Nephron (organoid): ENCODE results near the gene ELMOD2.
A peak's percentile ranks its signal among the peaks of the same experiment; 100 is the strongest.

ENCODE experiments used
- H3K27ac Mint-ChIP-seq, 3 experiments: 2 replicates each; pipeline ENCODE4 v1.8.0; 2020; ENCODE audit warnings: mixed read lengths in 3 of 3, mild to moderate bottlenecking in 2 of 3, moderate library complexity in 1 of 3
- H3K27me3 Mint-ChIP-seq: 2 replicates; pipeline ENCODE4 v1.8.0; 2021; ENCODE audit warnings: low read depth, mild to moderate bottlenecking, moderate library complexity, mixed read lengths
- H3K36me3 Mint-ChIP-seq: 2 replicates; pipeline ENCODE4 v1.8.0; 2020; ENCODE audit warnings: low read depth, mixed read lengths
- H3K4me1 Mint-ChIP-seq: 2 replicates; pipeline ENCODE4 v1.8.0; 2020; ENCODE audit warnings: mixed read lengths
- H3K4me3 Mint-ChIP-seq, 3 experiments: 2 replicates each; pipeline ENCODE4 v1.8.0; 2020; ENCODE audit warnings: mild to moderate bottlenecking in 3 of 3, mixed read lengths in 3 of 3, moderate library complexity in 2 of 3
- H3K9me3 Mint-ChIP-seq: 2 replicates; pipeline ENCODE4 v1.8.0; 2020; ENCODE audit warnings: mixed read lengths
- TF ChIP-seq, protein P1 (sequence below), 3 experiments: fragments of 200-600 bp; sonication (generic); IDR thresholded peaks; one replicate each; pipeline ENCODE4 v1.5.0; 2021; ENCODE audit warnings: antibody characterized with exemption in 3 of 3; ENCODE audit not compliant: unreplicated experiment in 3 of 3

ELMOD2 gene

DNA sequence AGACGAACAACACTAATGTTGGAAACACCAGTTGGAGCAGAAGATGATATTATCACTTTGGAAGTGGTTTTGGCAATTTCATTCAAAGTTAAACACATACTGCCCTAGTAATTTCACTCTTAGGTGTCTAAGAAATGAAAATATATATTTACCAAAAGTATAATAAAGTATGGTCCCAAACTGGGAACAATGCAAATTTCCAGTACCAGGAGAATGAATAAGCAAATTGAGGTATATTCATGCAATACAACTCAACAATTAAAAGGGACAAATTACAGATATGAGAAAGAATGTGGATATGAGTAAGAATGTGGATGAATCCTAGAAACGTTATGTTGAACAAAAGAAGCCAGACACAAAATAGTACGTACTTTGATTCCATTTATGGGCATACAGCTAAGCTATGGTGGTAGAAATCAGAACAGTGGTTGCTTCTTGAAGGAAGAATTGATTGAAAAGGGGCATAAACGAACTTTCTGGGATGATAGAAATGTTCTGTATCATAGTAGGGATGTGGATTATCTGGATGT, 10.0 kb downstream of the ELMOD2 start:
- no peaks in the 10 kb centered on the region for H3K4me1 Mint-ChIP-seq
- no peaks in the 10 kb centered on the region for H3K27me3 Mint-ChIP-seq
- no peaks in the 10 kb centered on the region for H3K9me3 Mint-ChIP-seq
- no peak overlapping the region for H3K4me3 Mint-ChIP-seq
- H3K36me3 Mint-ChIP-seq = peaks cover 39% of the 10 kb centered on the region
- TF ChIP-seq, protein P1, sequence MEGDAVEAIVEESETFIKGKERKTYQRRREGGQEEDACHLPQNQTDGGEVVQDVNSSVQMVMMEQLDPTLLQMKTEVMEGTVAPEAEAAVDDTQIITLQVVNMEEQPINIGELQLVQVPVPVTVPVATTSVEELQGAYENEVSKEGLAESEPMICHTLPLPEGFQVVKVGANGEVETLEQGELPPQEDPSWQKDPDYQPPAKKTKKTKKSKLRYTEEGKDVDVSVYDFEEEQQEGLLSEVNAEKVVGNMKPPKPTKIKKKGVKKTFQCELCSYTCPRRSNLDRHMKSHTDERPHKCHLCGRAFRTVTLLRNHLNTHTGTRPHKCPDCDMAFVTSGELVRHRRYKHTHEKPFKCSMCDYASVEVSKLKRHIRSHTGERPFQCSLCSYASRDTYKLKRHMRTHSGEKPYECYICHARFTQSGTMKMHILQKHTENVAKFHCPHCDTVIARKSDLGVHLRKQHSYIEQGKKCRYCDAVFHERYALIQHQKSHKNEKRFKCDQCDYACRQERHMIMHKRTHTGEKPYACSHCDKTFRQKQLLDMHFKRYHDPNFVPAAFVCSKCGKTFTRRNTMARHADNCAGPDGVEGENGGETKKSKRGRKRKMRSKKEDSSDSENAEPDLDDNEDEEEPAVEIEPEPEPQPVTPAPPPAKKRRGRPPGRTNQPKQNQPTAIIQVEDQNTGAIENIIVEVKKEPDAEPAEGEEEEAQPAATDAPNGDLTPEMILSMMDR (IDR thresholded peaks at IDR 0.05; ENCODE audit: unreplicated experiment in 3 of 3) = no peak
- H3K27ac Mint-ChIP-seq = no peak overlapping the region

DNA sequence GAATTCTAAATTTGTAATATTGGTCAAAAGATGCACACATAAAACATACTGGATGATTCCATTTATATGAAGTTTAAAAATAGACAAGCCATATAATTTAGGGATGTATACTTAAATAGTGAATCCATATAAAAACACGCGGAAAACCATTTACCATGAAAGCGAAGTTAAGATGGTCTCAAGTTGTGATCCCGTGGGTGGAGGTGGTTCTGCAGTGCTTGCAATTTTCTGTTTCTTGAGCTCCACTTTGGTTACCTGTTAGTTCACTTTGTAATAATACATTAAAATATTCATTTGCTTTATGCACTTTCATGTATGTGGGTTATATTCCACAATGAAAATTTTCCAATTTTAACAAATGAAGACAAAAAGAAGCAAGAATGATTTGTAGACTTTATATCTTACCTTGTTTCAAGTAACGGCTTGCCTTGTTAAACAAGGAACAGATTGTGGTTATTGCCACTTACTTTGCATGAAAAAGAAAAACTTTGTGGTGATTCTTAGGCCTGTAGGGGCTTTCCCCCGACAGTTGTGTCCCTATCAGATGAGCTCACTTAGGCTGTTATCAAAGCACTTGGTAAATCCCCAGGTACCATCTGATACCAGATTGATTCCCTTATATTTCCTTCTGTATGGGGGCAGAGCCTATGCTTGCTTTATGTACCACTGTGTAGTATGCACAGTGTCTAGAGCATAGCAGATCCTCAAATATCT, 32.6 kb downstream of the ELMOD2 start:
- Mint-ChIP-seq H3K27me3 (peaks cover 6% of the 10 kb centered on the region), H3K36me3 (peaks cover 10% of the 10 kb centered on the region), H3K4me1 (no peaks in the 10 kb centered on the region), H3K27ac (no peak overlapping the region), H3K9me3 (no peaks in the 10 kb centered on the region), H3K4me3 (no peak overlapping the region)
- TF ChIP-seq, protein P1 (IDR thresholded peaks at IDR 0.05; ENCODE audit: unreplicated experiment in 3 of 3) = no peak

GRCh38 chr4:140557831-140558435, 34.0 kb downstream of the ELMOD2 start:
- Mint-ChIP-seq H3K27ac (no peak overlapping the region), H3K9me3 (no peaks in the 10 kb centered on the region), H3K27me3 (peaks cover 6% of the 10 kb centered on the region), H3K36me3 (no peaks in the 10 kb centered on the region), H3K4me1 (no peaks in the 10 kb centered on the region), H3K4me3 (no peak overlapping the region)
- TF ChIP-seq, protein P1 (IDR thresholded peaks at IDR 0.05; ENCODE audit: unreplicated experiment in 3 of 3) = no peak

DNA sequence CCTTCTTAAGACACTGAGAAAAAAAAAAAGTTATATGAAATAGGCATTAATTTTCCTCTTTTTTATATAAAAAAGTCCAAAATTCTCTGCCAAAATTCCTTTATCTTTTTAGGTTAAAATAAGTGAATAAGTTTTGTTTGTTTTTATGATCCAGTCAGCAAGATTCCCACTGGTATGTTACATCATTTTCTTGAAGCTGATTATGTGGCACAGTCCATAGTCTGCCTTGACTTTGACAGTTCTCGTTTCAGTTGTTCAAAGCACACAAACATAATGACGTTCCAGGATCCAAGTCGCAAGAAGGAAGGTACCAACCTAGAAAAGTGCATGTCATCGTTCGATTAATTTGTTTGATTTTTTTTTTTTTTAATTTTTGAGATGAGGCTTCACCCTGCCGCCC, 35.7 kb downstream of the ELMOD2 start:
- no peaks in the 10 kb centered on the region for H3K36me3 Mint-ChIP-seq
- H3K27me3 Mint-ChIP-seq = peaks cover 9% of the 10 kb centered on the region
- no peaks in the 10 kb centered on the region for H3K4me1 Mint-ChIP-seq
- no peaks in the 10 kb centered on the region for H3K9me3 Mint-ChIP-seq
- H3K4me3 Mint-ChIP-seq = no peak overlapping the region
- TF ChIP-seq, protein P1 (IDR thresholded peaks at IDR 0.05; ENCODE audit: unreplicated experiment in 3 of 3) = no peak
- H3K27ac Mint-ChIP-seq = no peak overlapping the region

DNA sequence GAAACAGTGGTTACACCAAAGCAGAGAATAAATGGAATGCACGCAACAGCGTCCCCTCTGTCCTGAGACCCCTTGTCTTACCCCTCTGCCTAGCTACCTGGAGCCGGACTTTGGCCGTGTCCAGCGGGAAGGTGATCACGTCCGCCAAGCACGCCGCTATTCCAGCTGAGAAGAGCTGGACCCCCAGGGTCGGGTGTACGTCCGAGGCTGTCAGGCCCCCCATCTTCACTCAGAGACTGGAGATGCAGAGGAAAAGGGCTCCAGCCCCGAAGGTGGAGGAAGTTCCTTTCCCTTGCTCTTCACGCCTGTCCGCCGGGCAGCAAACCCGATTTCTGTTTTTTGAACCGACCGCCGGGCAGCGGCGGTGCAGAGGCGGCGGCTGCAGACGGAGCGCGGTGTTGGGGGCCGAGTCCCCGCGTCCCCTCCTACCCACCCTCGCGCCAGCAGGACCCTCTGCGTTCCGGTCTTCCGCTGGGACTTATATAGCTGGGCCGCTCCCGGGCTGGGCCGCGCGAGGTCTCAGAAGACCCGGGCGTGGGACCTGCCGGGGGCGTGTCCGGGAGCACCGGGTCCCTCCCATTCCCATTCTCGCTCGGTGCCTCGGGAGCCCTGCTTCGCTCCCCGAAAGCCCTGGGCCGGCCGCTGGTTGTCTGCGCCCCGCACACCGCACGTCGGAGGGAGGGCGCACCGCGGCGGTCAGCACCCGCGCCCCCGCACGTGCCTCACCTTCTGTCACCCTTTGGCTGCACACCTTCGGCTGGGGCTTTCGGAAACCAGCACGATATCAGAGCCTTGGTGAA, 44.7 kb downstream of the ELMOD2 start, which contains the start of gene UCP1:
UCP1 (minus strand) TSS at position 455 of the 800 bp plus-strand sequence; CDS start at position 223, 232 bp downstream.
- H3K4me3 Mint-ChIP-seq = peak within 1 kb of the TSS; percentile 75 to 90 (median 85)
- no peaks in the 10 kb centered on the region for H3K36me3 Mint-ChIP-seq
- peaks cover 15% of the 10 kb centered on the region for H3K4me1 Mint-ChIP-seq
- H3K9me3 Mint-ChIP-seq = peaks cover 12% of the 10 kb centered on the region
- H3K27ac Mint-ChIP-seq = no peak within 1 kb of the TSS
- H3K27me3 Mint-ChIP-seq = no peaks in the 10 kb centered on the region
- TF ChIP-seq, protein P1 (IDR thresholded peaks at IDR 0.05; ENCODE audit: unreplicated experiment in 3 of 3) = no peak
